SK-N-SH (cell line): Measurements from ENCODE around the gene CAMK4. TPM values are rescaled to one million over a fixed set of nuclear protein-coding genes. Genes with fewer than 3 reads are reported as not detected.
"Not testable (repeated sequence)": the region's sequence is repeated elsewhere in the genome, so short reads cannot be mapped to it uniquely, and the experiment has no call there.

ENCODE experiments used
- CTCF ChIA-PET: fragments of 300-600, 350-600 bp; formaldehyde crosslinking; extraction: SDS; loops from one replicate; lab custom pipeline; 2021; lab: Yijun Ruan, JAX
- POLR2A ChIA-PET: fragments of 350-600 bp; sonication (Branson Sonifier 250); formaldehyde crosslinking; extraction: SDS; loops from one replicate; lab custom pipeline; 2020; ENCODE audit warnings: antibody characterized with exemption, inconsistent platforms; lab: Yijun Ruan, JAX
- DNase-seq: peaks from one replicate; pipeline ENCODE4 v3.0.0; 2012
- H2AFZ ChIP-seq: fragments of 200-600 bp; sonication (generic); 2 replicates; pipeline ENCODE4 v1.8.1; 2016; ENCODE audit warnings: antibody characterized with exemption, mild to moderate bottlenecking, low read depth
- H3F3A ChIP-seq: fragments of 200-600 bp; sonication (generic); replicated peaks from 2 replicates; pipeline ENCODE3; 2016; ENCODE audit warnings: antibody characterized with exemption, mild to moderate bottlenecking; ENCODE audit not compliant: insufficient read depth
- H3K27ac ChIP-seq, 2 experiments: fragments of 200-500 bp in 1 of 2; fragments of 200-600 bp in 1 of 2; sonication (Bioruptor generic) in 1 of 2; sonication (generic), shearing (Covaris generic) in 1 of 2; 2 replicates each; pipeline versions ENCODE4 v1.5.1 to v1.6.1; 2014 to 2016; ENCODE audit warnings: low read depth in 2 of 2, inconsistent platforms in 1 of 2, low read length in 1 of 2, mild to moderate bottlenecking in 1 of 2, mixed read lengths in 1 of 2
- H3K27me3 ChIP-seq: fragments of 200-600 bp; sonication (generic), shearing (Covaris generic); 2 replicates; pipeline ENCODE4 v1.6.1; 2016; ENCODE audit warnings: mixed run types; ENCODE audit not compliant: insufficient read depth
- H3K36me3 ChIP-seq, 2 experiments: fragments of 200-500 bp in 1 of 2; fragments of 200-600 bp in 1 of 2; sonication (Bioruptor generic) in 1 of 2; sonication (generic) in 1 of 2; replicated peaks in 1 of 2; 2 replicates each; pipeline versions ENCODE3 to v1.5.1; 2014 to 2016; ENCODE audit warnings: low read length in 1 of 2, mild to moderate bottlenecking in 1 of 2; ENCODE audit not compliant: insufficient read depth in 2 of 2, control insufficient read depth in 1 of 2
- H3K4me1 ChIP-seq, 2 experiments: fragments of 200-500 bp in 1 of 2; fragments of 200-600 bp in 1 of 2; sonication (Bioruptor generic) in 1 of 2; sonication (generic), shearing (Covaris generic) in 1 of 2; 2 replicates each; pipeline versions ENCODE4 v1.5.1 to v1.6.1; 2014 to 2016; ENCODE audit warnings: low read depth in 1 of 2, low read length in 1 of 2, mixed run types in 1 of 2; ENCODE audit not compliant: insufficient read depth in 2 of 2, control insufficient read depth in 1 of 2
- H3K4me2 ChIP-seq: fragments of 200-600 bp; sonication (generic), shearing (Covaris generic); 2 replicates; pipeline ENCODE4 v1.6.1; 2017; ENCODE audit warnings: mixed run types
- H3K4me3 ChIP-seq, 2 experiments: fragments of 200-500 bp in 1 of 2; fragments of 200-600 bp in 1 of 2; sonication (Bioruptor generic) in 1 of 2; sonication (generic), shearing (Covaris generic) in 1 of 2; 2 replicates each; pipeline versions ENCODE4 v1.5.1 to v1.8.1; 2014 to 2016; ENCODE audit warnings: low read depth in 2 of 2, inconsistent platforms in 1 of 2, low read length in 1 of 2, mild to moderate bottlenecking in 1 of 2, mixed read lengths in 1 of 2, moderate library complexity in 1 of 2
- H3K79me2 ChIP-seq: fragments of 200-600 bp; sonication (generic); 2 replicates; pipeline ENCODE4 v1.8.1; 2017; ENCODE audit warnings: mild to moderate bottlenecking; ENCODE audit not compliant: insufficient read depth
- H3K9ac ChIP-seq: fragments of 200-600 bp; sonication (generic); 2 replicates; pipeline ENCODE4 v1.6.1; 2017; ENCODE audit warnings: mixed run types
- H3K9me2 ChIP-seq: fragments of 200-600 bp; sonication (generic); 2 replicates; pipeline ENCODE4 v1.6.1; 2017; ENCODE audit warnings: mixed run types
- H3K9me3 ChIP-seq: fragments of 200-600 bp; sonication (generic); 2 replicates; pipeline ENCODE4 v1.6.1; 2017; ENCODE audit warnings: mixed run types, mild to moderate bottlenecking, moderate library complexity
- H4K20me1 ChIP-seq: fragments of 200-600 bp; sonication (generic); 2 replicates; pipeline ENCODE4 v1.6.1; 2017; ENCODE audit warnings: mild to moderate bottlenecking, mixed run types; ENCODE audit not compliant: insufficient read depth
- CHD2 ChIP-seq: fragments of 150-350 bp; IDR thresholded peaks from 2 replicates; pipeline ENCODE4 v1.6.1; 2018; ENCODE audit warnings: low read length; ENCODE audit not compliant: partially characterized antibody
- FOXJ3 ChIP-seq: sonication (generic); formaldehyde crosslinking; IDR thresholded peaks from 2 replicates; pipeline ENCODE4 v1.5.1; 2020; ENCODE audit warnings: mild to moderate bottlenecking, missing genetic modification reagents
- GATA2 ChIP-seq: sonication (generic); formaldehyde crosslinking; IDR thresholded peaks from 2 replicates; pipeline ENCODE4 v1.5.0; 2020; ENCODE audit warnings: mild to moderate bottlenecking, missing genetic modification reagents
- MEF2A ChIP-seq: IDR thresholded peaks from 2 replicates; pipeline ENCODE4 v1.4.0; 2012; ENCODE audit warnings: low read depth, borderline replicate concordance
- NRF1 ChIP-seq: IDR thresholded peaks from 2 replicates; pipeline ENCODE4 v1.6.1; 2012; ENCODE audit warnings: low read depth, mild to moderate bottlenecking, low read length
- RAD21 ChIP-seq: IDR thresholded peaks from 2 replicates; pipeline ENCODE4 v1.6.1; 2012; ENCODE audit warnings: mild to moderate bottlenecking, low read length
- RCOR1 ChIP-seq: fragments of 150-350 bp; IDR thresholded peaks from 2 replicates; pipeline ENCODE4 v1.6.1; 2017; ENCODE audit warnings: antibody characterized with exemption, low read length
- SIN3A ChIP-seq: IDR thresholded peaks from 2 replicates; pipeline ENCODE4 v1.6.1; 2012; ENCODE audit warnings: low read depth, mild to moderate bottlenecking, low read length, moderate library complexity, borderline replicate concordance
- SMC3 ChIP-seq: IDR thresholded peaks from 2 replicates; pipeline ENCODE4 v1.6.1; 2012; ENCODE audit warnings: low read depth, low read length, improper control_type of control experiment
- YY1 ChIP-seq: IDR thresholded peaks from 2 replicates; pipeline ENCODE4 v1.4.0; 2012; ENCODE audit warnings: low read depth, mild to moderate bottlenecking
- WGBS: methylation state at CpG from one replicate; pipeline ENCODE4 v1.1.6; 2017; ENCODE audit warnings: low lambda C conversion rate; 5-methylcytosine and 5-hydroxymethylcytosine counted together
- polyA plus RNA-seq, 3 experiments: library from polyadenylated mRNA; depleted of rRNA; stranded (reverse); fragments of >200 nt; gene quantifications; 2 replicates each; pipeline ENCODE4 v1.2.3, GENCODE V29; 2012
- TF ChIP-seq, protein P1 (sequence below): IDR thresholded peaks from 2 replicates; pipeline ENCODE4 v1.6.1; 2012; ENCODE audit warnings: mild to moderate bottlenecking, low read depth, low read length, moderate library complexity
- TF ChIP-seq, protein P2 (sequence below): IDR thresholded peaks from 2 replicates; pipeline ENCODE4 v1.4.0; 2012; ENCODE audit warnings: low read depth, borderline replicate concordance
- TF ChIP-seq, protein P3 (sequence below): fragments of 200-600 bp; sonication (generic); IDR thresholded peaks from 2 replicates; pipeline ENCODE4 v1.6.1; 2017; ENCODE audit warnings: antibody characterized with exemption, mild to moderate bottlenecking, moderate library complexity
- TF ChIP-seq, protein P4 (sequence below): fragments of 150-350 bp; IDR thresholded peaks from 2 replicates; pipeline ENCODE4 v1.6.1; 2016; ENCODE audit warnings: mild to moderate bottlenecking, low read depth, low read length
- TF ChIP-seq, protein P5 (sequence below): IDR thresholded peaks from 2 replicates; pipeline ENCODE4 v1.4.0; 2012; ENCODE audit warnings: low read depth
- TF ChIP-seq, protein P6 (sequence below): IDR thresholded peaks from 2 replicates; pipeline ENCODE4 v1.4.0; 2012; ENCODE audit warnings: low read depth, borderline replicate concordance

CAMK4 gene
- polyA plus RNA-seq, 1 of the 3 experiments (the other 2 are of a cell fraction), result 4.1 TPM

DNA sequence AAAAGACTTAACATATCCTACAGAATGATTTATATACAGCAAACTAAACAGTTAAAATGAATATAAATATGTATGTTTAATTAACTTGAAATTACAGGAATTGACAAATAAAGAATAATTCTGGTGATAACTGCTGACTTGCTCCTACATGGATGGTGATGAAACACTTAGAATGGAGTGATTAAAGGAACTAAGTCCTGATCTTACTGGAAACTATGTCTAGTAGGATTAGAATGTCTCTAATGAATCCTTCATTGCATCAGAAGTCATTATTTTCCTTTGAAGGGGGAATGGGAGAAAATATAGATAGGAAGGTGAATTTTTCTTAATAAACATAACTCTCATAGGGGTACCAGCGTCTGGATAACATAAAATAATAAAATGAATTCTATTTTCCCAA, 77.1 kb downstream of the CAMK4 start:
- WGBS, result 50% methylated on average over 1 of the region's 1 CpG
- H3K9me2 ChIP-seq, result no peaks in the 10 kb centered on the region
- ChIA-PET CTCF (interaction anchor here (1.0 to 1.4 kb wide), 2 partner anchors 13 to 66 kb away, joined by 3 to 4 read pairs; no protein-coding TSS in a partner anchor), POLR2A (no interaction called here)
- H3K4me3 ChIP-seq, result no peak overlapping the region
- H3K4me1 ChIP-seq, result peaks cover 0 to 3% of the 10 kb centered on the region in 2 experiments; a peak in 2 of 4 replicates
- H3K36me3 ChIP-seq, result no peaks in the 10 kb centered on the region
- H2AFZ ChIP-seq, result no peak overlapping the region
- no peaks in the 10 kb centered on the region for H3K27me3 ChIP-seq
- no peaks in the 10 kb centered on the region for H3K79me2 ChIP-seq
- H3K9ac ChIP-seq, result no peak overlapping the region
- no peaks in the 10 kb centered on the region for H3K9me3 ChIP-seq
- no peak overlapping the region for H3K27ac ChIP-seq
- TF ChIP-seq GATA2 (CRISPR knock-in tag) (no peak), YY1 (no peak), NRF1 (no peak), MEF2A (no peak), CHD2 (no peak), RAD21 (no peak), SMC3 (no peak), RCOR1 (no peak), FOXJ3 (CRISPR knock-in tag) (no peak), SIN3A (no peak)
- TF ChIP-seq, protein P1, sequence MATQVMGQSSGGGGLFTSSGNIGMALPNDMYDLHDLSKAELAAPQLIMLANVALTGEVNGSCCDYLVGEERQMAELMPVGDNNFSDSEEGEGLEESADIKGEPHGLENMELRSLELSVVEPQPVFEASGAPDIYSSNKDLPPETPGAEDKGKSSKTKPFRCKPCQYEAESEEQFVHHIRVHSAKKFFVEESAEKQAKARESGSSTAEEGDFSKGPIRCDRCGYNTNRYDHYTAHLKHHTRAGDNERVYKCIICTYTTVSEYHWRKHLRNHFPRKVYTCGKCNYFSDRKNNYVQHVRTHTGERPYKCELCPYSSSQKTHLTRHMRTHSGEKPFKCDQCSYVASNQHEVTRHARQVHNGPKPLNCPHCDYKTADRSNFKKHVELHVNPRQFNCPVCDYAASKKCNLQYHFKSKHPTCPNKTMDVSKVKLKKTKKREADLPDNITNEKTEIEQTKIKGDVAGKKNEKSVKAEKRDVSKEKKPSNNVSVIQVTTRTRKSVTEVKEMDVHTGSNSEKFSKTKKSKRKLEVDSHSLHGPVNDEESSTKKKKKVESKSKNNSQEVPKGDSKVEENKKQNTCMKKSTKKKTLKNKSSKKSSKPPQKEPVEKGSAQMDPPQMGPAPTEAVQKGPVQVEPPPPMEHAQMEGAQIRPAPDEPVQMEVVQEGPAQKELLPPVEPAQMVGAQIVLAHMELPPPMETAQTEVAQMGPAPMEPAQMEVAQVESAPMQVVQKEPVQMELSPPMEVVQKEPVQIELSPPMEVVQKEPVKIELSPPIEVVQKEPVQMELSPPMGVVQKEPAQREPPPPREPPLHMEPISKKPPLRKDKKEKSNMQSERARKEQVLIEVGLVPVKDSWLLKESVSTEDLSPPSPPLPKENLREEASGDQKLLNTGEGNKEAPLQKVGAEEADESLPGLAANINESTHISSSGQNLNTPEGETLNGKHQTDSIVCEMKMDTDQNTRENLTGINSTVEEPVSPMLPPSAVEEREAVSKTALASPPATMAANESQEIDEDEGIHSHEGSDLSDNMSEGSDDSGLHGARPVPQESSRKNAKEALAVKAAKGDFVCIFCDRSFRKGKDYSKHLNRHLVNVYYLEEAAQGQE, result no peak
- TF ChIP-seq, protein P2, sequence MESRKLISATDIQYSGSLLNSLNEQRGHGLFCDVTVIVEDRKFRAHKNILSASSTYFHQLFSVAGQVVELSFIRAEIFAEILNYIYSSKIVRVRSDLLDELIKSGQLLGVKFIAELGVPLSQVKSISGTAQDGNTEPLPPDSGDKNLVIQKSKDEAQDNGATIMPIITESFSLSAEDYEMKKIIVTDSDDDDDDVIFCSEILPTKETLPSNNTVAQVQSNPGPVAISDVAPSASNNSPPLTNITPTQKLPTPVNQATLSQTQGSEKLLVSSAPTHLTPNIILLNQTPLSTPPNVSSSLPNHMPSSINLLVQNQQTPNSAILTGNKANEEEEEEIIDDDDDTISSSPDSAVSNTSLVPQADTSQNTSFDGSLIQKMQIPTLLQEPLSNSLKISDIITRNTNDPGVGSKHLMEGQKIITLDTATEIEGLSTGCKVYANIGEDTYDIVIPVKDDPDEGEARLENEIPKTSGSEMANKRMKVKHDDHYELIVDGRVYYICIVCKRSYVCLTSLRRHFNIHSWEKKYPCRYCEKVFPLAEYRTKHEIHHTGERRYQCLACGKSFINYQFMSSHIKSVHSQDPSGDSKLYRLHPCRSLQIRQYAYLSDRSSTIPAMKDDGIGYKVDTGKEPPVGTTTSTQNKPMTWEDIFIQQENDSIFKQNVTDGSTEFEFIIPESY, result no peak
- TF ChIP-seq, protein P3, sequence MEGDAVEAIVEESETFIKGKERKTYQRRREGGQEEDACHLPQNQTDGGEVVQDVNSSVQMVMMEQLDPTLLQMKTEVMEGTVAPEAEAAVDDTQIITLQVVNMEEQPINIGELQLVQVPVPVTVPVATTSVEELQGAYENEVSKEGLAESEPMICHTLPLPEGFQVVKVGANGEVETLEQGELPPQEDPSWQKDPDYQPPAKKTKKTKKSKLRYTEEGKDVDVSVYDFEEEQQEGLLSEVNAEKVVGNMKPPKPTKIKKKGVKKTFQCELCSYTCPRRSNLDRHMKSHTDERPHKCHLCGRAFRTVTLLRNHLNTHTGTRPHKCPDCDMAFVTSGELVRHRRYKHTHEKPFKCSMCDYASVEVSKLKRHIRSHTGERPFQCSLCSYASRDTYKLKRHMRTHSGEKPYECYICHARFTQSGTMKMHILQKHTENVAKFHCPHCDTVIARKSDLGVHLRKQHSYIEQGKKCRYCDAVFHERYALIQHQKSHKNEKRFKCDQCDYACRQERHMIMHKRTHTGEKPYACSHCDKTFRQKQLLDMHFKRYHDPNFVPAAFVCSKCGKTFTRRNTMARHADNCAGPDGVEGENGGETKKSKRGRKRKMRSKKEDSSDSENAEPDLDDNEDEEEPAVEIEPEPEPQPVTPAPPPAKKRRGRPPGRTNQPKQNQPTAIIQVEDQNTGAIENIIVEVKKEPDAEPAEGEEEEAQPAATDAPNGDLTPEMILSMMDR, result no peak
- TF ChIP-seq, protein P4, sequence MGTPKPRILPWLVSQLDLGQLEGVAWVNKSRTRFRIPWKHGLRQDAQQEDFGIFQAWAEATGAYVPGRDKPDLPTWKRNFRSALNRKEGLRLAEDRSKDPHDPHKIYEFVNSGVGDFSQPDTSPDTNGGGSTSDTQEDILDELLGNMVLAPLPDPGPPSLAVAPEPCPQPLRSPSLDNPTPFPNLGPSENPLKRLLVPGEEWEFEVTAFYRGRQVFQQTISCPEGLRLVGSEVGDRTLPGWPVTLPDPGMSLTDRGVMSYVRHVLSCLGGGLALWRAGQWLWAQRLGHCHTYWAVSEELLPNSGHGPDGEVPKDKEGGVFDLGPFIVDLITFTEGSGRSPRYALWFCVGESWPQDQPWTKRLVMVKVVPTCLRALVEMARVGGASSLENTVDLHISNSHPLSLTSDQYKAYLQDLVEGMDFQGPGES, result no peak
- TF ChIP-seq, protein P5, sequence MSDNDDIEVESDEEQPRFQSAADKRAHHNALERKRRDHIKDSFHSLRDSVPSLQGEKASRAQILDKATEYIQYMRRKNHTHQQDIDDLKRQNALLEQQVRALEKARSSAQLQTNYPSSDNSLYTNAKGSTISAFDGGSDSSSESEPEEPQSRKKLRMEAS, result no peak
- TF ChIP-seq, protein P6, sequence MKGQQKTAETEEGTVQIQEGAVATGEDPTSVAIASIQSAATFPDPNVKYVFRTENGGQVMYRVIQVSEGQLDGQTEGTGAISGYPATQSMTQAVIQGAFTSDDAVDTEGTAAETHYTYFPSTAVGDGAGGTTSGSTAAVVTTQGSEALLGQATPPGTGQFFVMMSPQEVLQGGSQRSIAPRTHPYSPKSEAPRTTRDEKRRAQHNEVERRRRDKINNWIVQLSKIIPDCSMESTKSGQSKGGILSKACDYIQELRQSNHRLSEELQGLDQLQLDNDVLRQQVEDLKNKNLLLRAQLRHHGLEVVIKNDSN, result no peak
- H3F3A ChIP-seq, result no peaks in the 10 kb centered on the region
- H4K20me1 ChIP-seq, result no peaks in the 10 kb centered on the region
- H3K4me2 ChIP-seq, result no peak overlapping the region
- no peak for DNase-seq

DNA sequence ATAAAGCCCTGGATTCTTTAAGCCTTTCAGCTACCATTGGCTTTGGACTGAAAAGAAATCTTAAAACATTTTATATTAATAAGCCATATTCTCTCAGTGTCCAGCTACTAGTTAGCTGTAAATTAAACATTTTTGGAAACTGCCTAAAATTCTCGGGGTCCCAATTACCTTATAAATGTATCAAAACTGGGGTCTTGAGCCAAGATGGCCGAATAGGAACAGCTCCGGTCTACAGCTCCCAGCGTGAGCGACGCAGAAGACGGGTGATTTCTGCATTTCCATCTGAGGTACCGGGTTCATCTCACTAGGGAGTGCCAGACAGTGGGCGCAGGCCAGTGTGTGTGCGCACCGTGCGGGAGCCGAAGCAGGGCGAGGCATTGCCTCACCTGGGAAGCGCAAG, 77.9 kb downstream of the CAMK4 start:
- DNase-seq, H3K27me3 ChIP-seq, H3K4me1 ChIP-seq, H3K79me2 ChIP-seq, H3F3A ChIP-seq, H4K20me1 ChIP-seq, H3K9me2 ChIP-seq, H2AFZ ChIP-seq, H3K9me3 ChIP-seq, H3K9ac ChIP-seq, H3K4me2 ChIP-seq, H3K36me3 ChIP-seq, H3K4me3 ChIP-seq, H3K27ac ChIP-seq, POLR2A ChIA-PET: not testable (repeated sequence)
- CTCF ChIA-PET, result interaction anchor here (1.0 kb wide), 1 partner anchor 13 kb away, joined by 3 read pairs; no protein-coding TSS in a partner anchor
- WGBS, result 86% methylated on average over 8 of the region's 15 CpGs
